DOHH2 (cell line): ENCODE measurements around the gene SPDL1.

Experiments
- CTCF ChIP-seq: fragments of 200-600 bp; sonication (generic); IDR thresholded peaks from one replicate; pipeline ENCODE4 v1.5.1; 2014; ENCODE audit warnings: antibody characterized with exemption, mild to moderate bottlenecking, low read depth, low read length; ENCODE audit not compliant: poor library complexity, severe bottlenecking
- EZH2phosphoT487 ChIP-seq: fragments of 200-600 bp; sonication (generic); IDR thresholded peaks from 2 replicates; pipeline ENCODE4 v1.6.1; 2017; ENCODE audit warnings: borderline replicate concordance, mild to moderate bottlenecking, antibody characterized with exemption, low read length, moderate library complexity, mixed read lengths

GRCh38 chr5:169627551-169627950, 44.0 kb downstream of the SPDL1 start:
- TF ChIP-seq CTCF (no peak), EZH2phosphoT487 (no peak)
